HepG2 (cell line): ENCODE results near the gene NKPD1. TPM values are rescaled to one million over a fixed set of nuclear protein-coding genes. Genes with fewer than 3 reads are reported as not detected.

Experiments used
- CREB3 ChIP-seq: sonication (generic); formaldehyde crosslinking; IDR thresholded peaks from 2 replicates; pipeline ENCODE4 v1.5.0; 2020; ENCODE audit warnings: missing genetic modification reagents
- HCFC1 ChIP-seq: fragments of 150-350 bp; IDR thresholded peaks from 2 replicates; pipeline ENCODE4 v1.6.1; 2014; ENCODE audit warnings: low read depth, low read length
- KLF15 ChIP-seq: sonication (generic); formaldehyde crosslinking; IDR thresholded peaks from 2 replicates; pipeline ENCODE4 v1.8.1; 2023; ENCODE audit warnings: borderline replicate concordance, mild to moderate bottlenecking, inconsistent platforms, missing genetic modification reagents, mixed read lengths
- MAFG ChIP-seq: sonication (generic); formaldehyde crosslinking; IDR thresholded peaks from 2 replicates; pipeline ENCODE4 v1.5.1; 2020; ENCODE audit warnings: mild to moderate bottlenecking, missing genetic modification reagents
- NR1H2 ChIP-seq: sonication (generic); formaldehyde crosslinking; IDR thresholded peaks from 2 replicates; pipeline ENCODE4 v1.8.1; 2022; ENCODE audit warnings: low read depth, missing genetic modification reagents, borderline replicate concordance
- NR2F1 ChIP-seq, 2 experiments: fragments of 450-650 bp in 1 of 2; formaldehyde crosslinking in 1 of 2; IDR thresholded peaks; 2 replicates each; pipeline versions ENCODE4 v1.5.0 to v1.6.1; 2016 to 2020; ENCODE audit warnings: mild to moderate bottlenecking in 1 of 2, missing compliant biosample characterization in 1 of 2, missing genetic modification reagents in 1 of 2, moderate library complexity in 1 of 2
- RAD51 ChIP-seq: fragments of 450-650 bp; IDR thresholded peaks from 2 replicates; pipeline ENCODE4 v1.6.1; 2016; ENCODE audit warnings: borderline replicate concordance
- RNF219 ChIP-seq: sonication (generic); formaldehyde crosslinking; IDR thresholded peaks from 2 replicates; pipeline ENCODE4 v1.5.0; 2020; ENCODE audit warnings: mild to moderate bottlenecking, missing genetic modification reagents
- SAP130 ChIP-seq: IDR thresholded peaks from 2 replicates; pipeline ENCODE4 v1.6.1; 2016; ENCODE audit warnings: low read depth
- SRY ChIP-seq: sonication (generic); formaldehyde crosslinking; IDR thresholded peaks from 2 replicates; pipeline ENCODE4 v1.8.0; 2022; ENCODE audit warnings: mild to moderate bottlenecking, missing genetic modification reagents
- THYN1 ChIP-seq: sonication (generic); formaldehyde crosslinking; IDR thresholded peaks from 2 replicates; pipeline ENCODE4 v1.8.1; 2023; ENCODE audit warnings: low read depth, mild to moderate bottlenecking, moderate library complexity, missing genetic modification reagents, borderline replicate concordance
- ZNF160 ChIP-seq: sonication (generic); formaldehyde crosslinking; IDR thresholded peaks from 2 replicates; pipeline ENCODE4 v1.8.0; 2022; ENCODE audit warnings: mild to moderate bottlenecking, inconsistent platforms, missing genetic modification reagents
- ZNF235 ChIP-seq: sonication (generic); formaldehyde crosslinking; IDR thresholded peaks from 2 replicates; pipeline ENCODE4 v1.8.1; 2023; ENCODE audit warnings: mild to moderate bottlenecking, missing genetic modification reagents, borderline replicate concordance
- ZNF263 ChIP-seq: sonication (generic); formaldehyde crosslinking; IDR thresholded peaks from 2 replicates; pipeline ENCODE4 v1.4.0; 2020; ENCODE audit warnings: missing genetic modification reagents
- ZNF337 ChIP-seq: sonication (generic); formaldehyde crosslinking; IDR thresholded peaks from 2 replicates; pipeline ENCODE4 v1.5.1; 2020; ENCODE audit warnings: missing genetic modification reagents, low read depth, mild to moderate bottlenecking, borderline replicate concordance
- ZNF597 ChIP-seq: sonication (generic); formaldehyde crosslinking; IDR thresholded peaks from 2 replicates; pipeline ENCODE4 v1.5.0; 2020; ENCODE audit warnings: missing genetic modification reagents
- ZNF607 ChIP-seq: sonication (generic); formaldehyde crosslinking; IDR thresholded peaks from 2 replicates; pipeline ENCODE4 v1.5.1; 2020; ENCODE audit warnings: missing genetic modification reagents, mild to moderate bottlenecking, borderline replicate concordance
- ZNF749 ChIP-seq: sonication (generic); formaldehyde crosslinking; IDR thresholded peaks from 2 replicates; pipeline ENCODE4 v1.8.0; 2022; ENCODE audit warnings: mild to moderate bottlenecking, missing genetic modification reagents, moderate library complexity, borderline replicate concordance
- ZNF766 ChIP-seq: sonication (generic); formaldehyde crosslinking; IDR thresholded peaks from 2 replicates; pipeline ENCODE4 v1.5.0; 2020; ENCODE audit warnings: missing genetic modification reagents, borderline replicate concordance
- polyA plus RNA-seq, 8 experiments: library from polyadenylated mRNA; depleted of rRNA in 3 of 8; stranded (reverse) in 7 of 8; unstranded in 1 of 8; fragments of >200 nt; fragmentation: Illumina TruSeq in 4 of 8; extraction: Trizol in 4 of 8; gene quantifications; 2 replicates each; pipeline versions ENCODE4 v1.2.1 to v1.2.3, GENCODE V29; 2011 to 2016; ENCODE audit warnings: low read depth in 4 of 8, missing spikeins in 1 of 8, mixed read lengths in 1 of 8; ENCODE audit not compliant: insufficient read depth in 1 of 8
- total RNA-seq, 5 experiments: library from RNA; depleted of rRNA; stranded (reverse); fragments of >200 nt; fragmentation: Illumina TruSeq; extraction: Trizol; gene quantifications; 2 replicates each; pipeline ENCODE4 v1.2.3, GENCODE V29; 2016; ENCODE audit warnings: low read depth in 1 of 5
- TF ChIP-seq, protein P1 (sequence below): sonication (generic); formaldehyde crosslinking; IDR thresholded peaks from 2 replicates; pipeline ENCODE4 v1.5.1; 2020; ENCODE audit warnings: mild to moderate bottlenecking, missing genetic modification reagents, moderate library complexity
- TF ChIP-seq, protein P2 (sequence below): sonication (generic); formaldehyde crosslinking; IDR thresholded peaks from 2 replicates; pipeline ENCODE4 v1.5.0; 2020; ENCODE audit warnings: mild to moderate bottlenecking, low read depth, missing genetic modification reagents, borderline replicate concordance

The NKPD1 gene
- total and polyA plus RNA-seq, 2 of the 13 experiments (the other 11 are each of a cell fraction or from before 2014, with no cell fraction given), result 0.03 TPM; not detected in 1

- TF ChIP-seq, protein P1, sequence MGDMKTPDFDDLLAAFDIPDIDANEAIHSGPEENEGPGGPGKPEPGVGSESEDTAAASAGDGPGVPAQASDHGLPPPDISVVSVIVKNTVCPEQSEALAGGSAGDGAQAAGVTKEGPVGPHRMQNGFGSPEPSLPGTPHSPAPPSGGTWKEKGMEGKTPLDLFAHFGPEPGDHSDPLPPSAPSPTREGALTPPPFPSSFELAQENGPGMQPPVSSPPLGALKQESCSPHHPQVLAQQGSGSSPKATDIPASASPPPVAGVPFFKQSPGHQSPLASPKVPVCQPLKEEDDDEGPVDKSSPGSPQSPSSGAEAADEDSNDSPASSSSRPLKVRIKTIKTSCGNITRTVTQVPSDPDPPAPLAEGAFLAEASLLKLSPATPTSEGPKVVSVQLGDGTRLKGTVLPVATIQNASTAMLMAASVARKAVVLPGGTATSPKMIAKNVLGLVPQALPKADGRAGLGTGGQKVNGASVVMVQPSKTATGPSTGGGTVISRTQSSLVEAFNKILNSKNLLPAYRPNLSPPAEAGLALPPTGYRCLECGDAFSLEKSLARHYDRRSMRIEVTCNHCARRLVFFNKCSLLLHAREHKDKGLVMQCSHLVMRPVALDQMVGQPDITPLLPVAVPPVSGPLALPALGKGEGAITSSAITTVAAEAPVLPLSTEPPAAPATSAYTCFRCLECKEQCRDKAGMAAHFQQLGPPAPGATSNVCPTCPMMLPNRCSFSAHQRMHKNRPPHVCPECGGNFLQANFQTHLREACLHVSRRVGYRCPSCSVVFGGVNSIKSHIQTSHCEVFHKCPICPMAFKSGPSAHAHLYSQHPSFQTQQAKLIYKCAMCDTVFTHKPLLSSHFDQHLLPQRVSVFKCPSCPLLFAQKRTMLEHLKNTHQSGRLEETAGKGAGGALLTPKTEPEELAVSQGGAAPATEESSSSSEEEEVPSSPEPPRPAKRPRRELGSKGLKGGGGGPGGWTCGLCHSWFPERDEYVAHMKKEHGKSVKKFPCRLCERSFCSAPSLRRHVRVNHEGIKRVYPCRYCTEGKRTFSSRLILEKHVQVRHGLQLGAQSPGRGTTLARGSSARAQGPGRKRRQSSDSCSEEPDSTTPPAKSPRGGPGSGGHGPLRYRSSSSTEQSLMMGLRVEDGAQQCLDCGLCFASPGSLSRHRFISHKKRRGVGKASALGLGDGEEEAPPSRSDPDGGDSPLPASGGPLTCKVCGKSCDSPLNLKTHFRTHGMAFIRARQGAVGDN (CRISPR knock-in tag), result peak; percentile 41; the same call in 1 of the 2 replicates
- TF ChIP-seq SAP130 (CRISPR knock-in tag), result peak; percentile 45
- no peak for TF ChIP-seq NR2F1 (CRISPR knock-in tag; IDR thresholded peaks at IDR 0.05)
- no peak for TF ChIP-seq RAD51
- TF ChIP-seq ZNF235 (CRISPR knock-in tag), result no peak
- TF ChIP-seq THYN1 (CRISPR knock-in tag), result no peak
- TF ChIP-seq HCFC1, result no peak
- TF ChIP-seq ZNF160, result no peak
- no peak for TF ChIP-seq MAFG (CRISPR knock-in tag)
- TF ChIP-seq RNF219 (CRISPR knock-in tag), result no peak
- no peak for TF ChIP-seq ZNF607 (CRISPR knock-in tag)
- TF ChIP-seq SRY, result no peak
- no peak for TF ChIP-seq KLF15 (CRISPR knock-in tag)
- TF ChIP-seq, protein P2, sequence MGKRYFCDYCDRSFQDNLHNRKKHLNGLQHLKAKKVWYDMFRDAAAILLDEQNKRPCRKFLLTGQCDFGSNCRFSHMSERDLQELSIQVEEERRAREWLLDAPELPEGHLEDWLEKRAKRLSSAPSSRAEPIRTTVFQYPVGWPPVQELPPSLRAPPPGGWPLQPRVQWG, result no peak
- no peak for TF ChIP-seq NR1H2
- no peak for TF ChIP-seq ZNF597 (CRISPR knock-in tag)
- TF ChIP-seq ZNF749 (CRISPR knock-in tag), result no peak
- no peak for TF ChIP-seq ZNF766 (CRISPR knock-in tag)
- TF ChIP-seq CREB3 (CRISPR knock-in tag), result no peak
- TF ChIP-seq ZNF263 (CRISPR knock-in tag), result peak; percentile 84
- no peak for TF ChIP-seq ZNF337 (CRISPR knock-in tag)
Measured at GRCh38 chr19:45130888-45131615, 29.7 kb downstream of the NKPD1 start (continued).
